K562 (cell line): ENCODE data around the gene ZDHHC14. TPM values are rescaled to one million over a fixed set of nuclear protein-coding genes. Genes with fewer than 3 reads are reported as not detected.

Experiments used
- ATAC-seq: fragments of 200-7000 bp; cut with Tn5 transposase; 3 replicates; pipeline ENCODE4 v1.9.1; 2020; ENCODE audit warnings: moderate library complexity
- BruUV-seq: library from RNA; stranded (reverse); fragments of 400-500 nt; replicated peaks from 2 replicates; lab custom pipeline; 2021; lab: Mats Ljungman, UMichigan
- CTCF ChIA-PET: fragments of 300-600 bp; formaldehyde crosslinking; extraction: SDS; loops from one replicate; lab custom pipeline; 2021; ENCODE audit warnings: low intra/inter-chr PET ratio; lab: Yijun Ruan, JAX
- POLR2A ChIA-PET: fragments of 300-600, 350-650 bp; sonication (Branson Sonifier 250); formaldehyde crosslinking; extraction: SDS; loops from one replicate; lab custom pipeline; 2021; ENCODE audit warnings: antibody characterized with exemption, inconsistent platforms; lab: Yijun Ruan, JAX
- DNase-seq, 4 experiments: peaks; one replicate each; pipeline versions ENCODE4 v3.0.0 to v3.0.0-alpha.2; 2011 to 2018; ENCODE audit warnings: low spot score in 3 of 4, mixed read lengths in 3 of 4; ENCODE audit errors: extremely low read depth in 1 of 4
- FAIRE-seq: peaks from 2 replicates; lab custom pipeline; 2011; peaks lifted over from hg19 to GRCh38; lab: Jason Lieb, UNC
- H2AFZ ChIP-seq: 2 replicates; pipeline ENCODE4 v1.6.0; 2011; ENCODE audit warnings: low read depth, low read length, control low read depth, inconsistent platforms
- H3K27ac ChIP-seq: fragments of 200-600 bp; 3 replicates; pipeline ENCODE4 v1.8.0; 2011; ENCODE audit warnings: low read depth, mild to moderate bottlenecking, control low read depth, inconsistent platforms, low read length, moderate library complexity, mixed read lengths; ENCODE audit errors: extremely low read depth
- H3K27me3 ChIP-seq, 2 experiments: fragments of 300-600 bp in 1 of 2; 2 replicates in 1 of 2; 3 replicates in 1 of 2; pipeline versions ENCODE4 v1.6.0 to v1.8.0; 2011; ENCODE audit warnings: inconsistent platforms in 2 of 2, low read length in 2 of 2, mild to moderate bottlenecking in 1 of 2, mixed read lengths in 1 of 2, moderate library complexity in 1 of 2; ENCODE audit not compliant: control insufficient read depth in 2 of 2, insufficient read depth in 2 of 2
- H3K36me3 ChIP-seq: fragments of 300-600 bp; 3 replicates; pipeline ENCODE4 v1.8.0; 2011; ENCODE audit warnings: mild to moderate bottlenecking, low read length, inconsistent platforms; ENCODE audit not compliant: control insufficient read depth, insufficient read depth
- H3K4me1 ChIP-seq, 2 experiments: fragments of 200-600 bp in 1 of 2; replicated peaks in 1 of 2; 2 replicates in 1 of 2; 3 replicates in 1 of 2; pipeline versions ENCODE4 v1.5.1 to v1.8.0; 2011; ENCODE audit warnings: inconsistent platforms in 2 of 2, low read length in 2 of 2, mild to moderate bottlenecking in 1 of 2, mixed read lengths in 1 of 2, moderate library complexity in 1 of 2; ENCODE audit not compliant: control insufficient read depth in 2 of 2, insufficient read depth in 2 of 2
- H3K4me2 ChIP-seq: 2 replicates; pipeline ENCODE4 v1.6.1; 2011; ENCODE audit warnings: low read length, control low read depth, inconsistent platforms, mixed read lengths; ENCODE audit not compliant: insufficient read depth
- H3K4me3 ChIP-seq: fragments of 200-600 bp; sonication (generic), shearing (Covaris generic); 2 replicates; pipeline ENCODE4 v1.5.1; 2016; ENCODE audit warnings: control low read depth, inconsistent platforms
- H3K79me2 ChIP-seq: fragments of 200-600 bp; 3 replicates; pipeline ENCODE4 v1.8.0; 2011; ENCODE audit warnings: low read length, inconsistent platforms; ENCODE audit not compliant: control insufficient read depth, insufficient read depth
- H3K9ac ChIP-seq, 2 experiments: 2 replicates each; pipeline versions ENCODE4 v1.6.0 to v1.6.1; 2011; ENCODE audit warnings: low read depth in 2 of 2, low read length in 2 of 2, control low read depth in 1 of 2, inconsistent platforms in 1 of 2, mild to moderate bottlenecking in 1 of 2, mixed read lengths in 1 of 2; ENCODE audit not compliant: insufficient read depth in 1 of 2
- H3K9me1 ChIP-seq: one replicate; pipeline ENCODE4 v1.6.0; 2011; ENCODE audit warnings: inconsistent platforms, mild to moderate bottlenecking, low read length, moderate library complexity; ENCODE audit not compliant: control insufficient read depth, insufficient read depth
- H3K9me3 ChIP-seq: replicated peaks from 2 replicates; pipeline ENCODE4 v1.5.1; 2011; ENCODE audit warnings: low read depth, low read length, inconsistent platforms; ENCODE audit not compliant: control insufficient read depth, insufficient read depth
- H4K20me1 ChIP-seq: replicated peaks from 2 replicates; pipeline ENCODE4 v1.6.1; 2011; ENCODE audit warnings: low read length, inconsistent platforms, mixed read lengths; ENCODE audit not compliant: control insufficient read depth, insufficient read depth
- ATF1 ChIP-seq, 2 experiments: fragments of 450-650 bp in 1 of 2; IDR thresholded peaks; 2 replicates each; pipeline ENCODE4 v1.6.1; 2016; ENCODE audit warnings: missing compliant biosample characterization in 1 of 2, missing genetic modification characterization in 1 of 2
- FUS ChIP-seq: fragments of 200-400 bp; formaldehyde crosslinking; optimal IDR thresholded peaks from 2 replicates; pipeline ENCODE3; 2017; ENCODE audit warnings: low read depth, low read length
- HDAC3 ChIP-seq: fragments of 450-650 bp; IDR thresholded peaks from 2 replicates; pipeline ENCODE4 v1.6.1; 2018; ENCODE audit warnings: borderline replicate concordance, mild to moderate bottlenecking, moderate library complexity; ENCODE audit not compliant: partially characterized antibody
- KHSRP ChIP-seq: fragments of 450-650 bp; IDR thresholded peaks from 2 replicates; pipeline ENCODE4 v1.6.1; 2017
- PHTF2 ChIP-seq: fragments of 250-450 bp; sonication (Bioruptor Pico); IDR thresholded peaks from 2 replicates; pipeline ENCODE4 v1.5.0; 2021; ENCODE audit warnings: mild to moderate bottlenecking
- ZNF274 ChIP-seq: IDR thresholded peaks from 2 replicates; pipeline ENCODE4 v1.6.1; 2011; ENCODE audit warnings: low read depth, mild to moderate bottlenecking, low read length, moderate library complexity, borderline replicate concordance
- ZNF445 ChIP-seq: fragments of 250-450 bp; sonication (Bioruptor Pico); IDR thresholded peaks from 2 replicates; pipeline ENCODE4 v1.4.0; 2020; ENCODE audit warnings: low read depth, mild to moderate bottlenecking, moderate library complexity
- WGBS: fragments of 100-300 bp; shearing (Covaris generic); methylation state at CpG from one replicate; pipeline ENCODE4 v1.1.6; 2016; ENCODE audit warnings: low coverage, mixed read lengths; ENCODE audit not compliant: insufficient coverage; ENCODE audit errors: missing lambda C conversion rate; 5-methylcytosine and 5-hydroxymethylcytosine counted together
- in situ Hi-C: fragments of 300-500 bp; cut with MboI; formaldehyde crosslinking; loops from 4 replicates; pipeline ENCODE4 v1.15.0; 2018; ENCODE audit warnings: inconsistent platforms, mixed read lengths
- intact Hi-C: fragments of 100-400 bp; cut with micrococcal nuclease; formaldehyde crosslinking; loops from 2 replicates; pipeline ENCODE4 v1.14.2; 2022
- polyA plus RNA-seq, 8 experiments: library from polyadenylated mRNA; depleted of rRNA in 4 of 8; stranded (reverse) in 5 of 8; unstranded in 3 of 8; fragments of >200 nt; fragmentation: Nextera tagmentation in 2 of 8; fragmentation: Illumina TruSeq in 1 of 8; extraction: Ambion mirVana in 2 of 8; extraction: Trizol in 1 of 8; gene quantifications; 2 replicates each; pipeline versions ENCODE4 v1.2.1 to v1.2.3, GENCODE V29; 2011 to 2014; ENCODE audit warnings: inconsistent platforms in 1 of 8, missing spikeins in 1 of 8
- total RNA-seq, 7 experiments: library from RNA; depleted of rRNA in 6 of 7; stranded (reverse); fragments of >200 nt in 6 of 7; fragmentation: Illumina TruSeq in 2 of 7; extraction: Trizol in 2 of 7; gene quantifications; 2 replicates each; pipeline versions ENCODE4 v1.2.1 to v1.2.3, GENCODE V29; 2011 to 2021; ENCODE audit warnings: low replicate concordance in 1 of 7

Gene ZDHHC14
- total and polyA plus RNA-seq, 9 of the 15 experiments (the other 6 are each of a cell fraction or from before 2014, with no cell fraction given): 0.92 to 23.1 (median 13.8) TPM

GRCh38 chr6:157721426-157721825, 340.4 kb downstream of the ZDHHC14 start:
- ChIA-PET POLR2A (interaction anchor here (1.7 kb wide), 1 partner anchor 13 kb away, joined by 4 read pairs; no protein-coding TSS in a partner anchor), CTCF (no interaction called here)
- WGBS: 11% methylated on average over 18 of the region's 18 CpGs
- Histone ChIP-seq H3K27me3 (peaks cover 9 to 10% of the 10 kb centered on the region in 2 experiments; a peak in 4 of 5 replicates), H3K9me3 (0 out of 2 replicates have a peak, but pooled peaks cover 9% of the 10 kb centered on the region), H2AFZ (peak overlapping the region; percentile 68), H3K4me2 (no peak overlapping the region; the same call in 1 of the 2 replicates), H3K9me1 (no peaks in the 10 kb centered on the region), H3K4me3 (no peak overlapping the region), H3K4me1 (peaks cover 0 to 8% of the 10 kb centered on the region in 2 experiments; a peak in 2 of 5 replicates), H3K36me3 (no peaks in the 10 kb centered on the region), H4K20me1 (no peaks in the 10 kb centered on the region), H3K9ac (peak overlapping the region in 1 of 2 experiments; percentile 50; a peak in 1 of 4 replicates), H3K27ac (no peak overlapping the region), H3K79me2 (no peaks in the 10 kb centered on the region)
- BruUV-seq: no TSS peak
- in situ Hi-C loops: no loop called here
- FAIRE-seq (no peak), DNase-seq (no peak), ATAC-seq (peak; percentile 64)
- TF ChIP-seq ZNF274: no peak
- no peak for TF ChIP-seq PHTF2 (CRISPR knock-in tag)
- no peak for TF ChIP-seq ZNF445 (CRISPR knock-in tag)
- TF ChIP-seq FUS: no peak
- no peak for TF ChIP-seq KHSRP
- TF ChIP-seq ATF1 (CRISPR knock-in tag; IDR thresholded peaks at IDR 0.05): no peak
- no peak for TF ChIP-seq ATF1 (tag; IDR thresholded peaks at IDR 0.05)
- TF ChIP-seq HDAC3: no peak
- intact Hi-C loops: no loop called here
